Choroid plexus epithelial cell (primary cell): ENCODE results near the gene CTIF.

Experiments
- DNase-seq: peaks from one replicate; pipeline ENCODE4 v3.0.0-alpha.2; 2010; ENCODE audit warnings: low read depth
- H3K4me3 ChIP-seq: 2 replicates; pipeline ENCODE4 v1.5.1; 2011; ENCODE audit warnings: low read depth, mild to moderate bottlenecking, control low read depth, low read length, moderate library complexity
- CTCF ChIP-seq: conservative IDR thresholded peaks from 2 replicates; pipeline ENCODE4 v1.5.1; 2011; ENCODE audit warnings: low read depth, mild to moderate bottlenecking, control low read depth, inconsistent platforms, low read length, moderate library complexity

Gene CTIF

GRCh38 chr18:48525671-48526070, 13.2 kb upstream of the CTIF start:
- no peak for TF ChIP-seq CTCF
- no peak overlapping the region for H3K4me3 ChIP-seq
- DNase-seq, result no peak

GRCh38 chr18:48527461-48527860, 11.4 kb upstream of the CTIF start:
- DNase-seq, result no peak
- H3K4me3 ChIP-seq, result no peak overlapping the region
- TF ChIP-seq CTCF, result no peak

- H3K4me3 ChIP-seq, result no peak overlapping the region
- no peak for DNase-seq
- no peak for TF ChIP-seq CTCF
Observed at GRCh38 chr18:48528861-48529260, 10.0 kb upstream of the CTIF start.

- TF ChIP-seq CTCF, result no peak
- DNase-seq, result peak; percentile 83
- no peak overlapping the region for H3K4me3 ChIP-seq
Observed at GRCh38 chr18:48529796-48530195, 9.0 kb upstream of the CTIF start.

- no peak for TF ChIP-seq CTCF
- DNase-seq, result no peak
- H3K4me3 ChIP-seq, result no peak overlapping the region
Observed at GRCh38 chr18:48530399-48531081, 8.3 kb upstream of the CTIF start.

GRCh38 chr18:48531082-48531403, 7.8 kb upstream of the CTIF start:
- DNase-seq, result no peak
- TF ChIP-seq CTCF, result no peak
- no peak overlapping the region for H3K4me3 ChIP-seq

GRCh38 chr18:48531908-48532307, 6.9 kb upstream of the CTIF start:
- no peak for DNase-seq
- no peak for TF ChIP-seq CTCF
- H3K4me3 ChIP-seq, result no peak overlapping the region
